D721Med (cell line): ENCODE data around the gene HEXIM2.

Experiments
- DNase-seq: peaks from one replicate; pipeline ENCODE4 v3.0.0; 2011; ENCODE audit warnings: low spot score; ENCODE audit not compliant: insufficient read length
- FAIRE-seq: peaks from 2 replicates; lab custom pipeline; 2011; peaks lifted over from hg19 to GRCh38; lab: Jason Lieb, UNC
- CTCF ChIP-seq: IDR thresholded peaks from 2 replicates; pipeline ENCODE4 v1.5.1; 2012; ENCODE audit warnings: mild to moderate bottlenecking, control low read depth; ENCODE audit not compliant: insufficient read depth; ENCODE audit errors: missing control alignments

Gene HEXIM2

DNA sequence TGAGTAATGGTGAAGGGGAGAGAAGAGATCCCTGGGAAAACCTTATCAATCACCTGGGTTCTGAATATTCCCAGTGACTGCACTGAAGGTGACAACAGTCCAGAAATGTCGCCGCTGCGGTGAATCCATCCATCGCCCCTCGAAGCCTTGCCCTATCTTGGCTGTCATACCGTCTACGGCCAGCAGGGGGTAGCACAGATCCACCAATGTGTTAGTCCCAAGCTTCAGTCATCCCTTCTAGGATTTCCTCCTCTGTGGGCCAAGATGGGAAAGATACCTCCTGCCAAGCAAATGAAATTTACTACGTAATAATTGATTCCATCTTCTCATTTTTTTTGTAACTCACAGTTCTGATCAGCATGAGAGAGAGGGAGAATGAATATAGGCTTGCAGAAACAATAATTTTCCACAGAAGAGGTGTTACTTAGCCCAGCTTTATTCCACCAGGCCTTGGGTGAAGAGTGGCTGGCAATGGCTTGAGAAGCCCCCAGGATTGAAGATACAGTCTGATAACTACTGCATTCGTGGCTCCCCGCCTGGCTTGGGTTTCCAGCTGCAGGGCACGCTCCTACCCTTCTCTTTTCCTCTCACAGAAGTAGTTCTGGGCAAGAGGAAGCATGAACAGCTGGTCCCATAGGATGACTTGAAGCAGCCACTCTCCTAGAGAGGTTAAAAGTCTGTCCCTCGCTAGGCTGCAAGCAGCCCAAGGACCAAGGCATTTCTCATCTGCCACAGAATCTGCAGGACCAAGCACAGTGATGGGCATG lies 57.4 kb downstream of the HEXIM2 start:
- DNase-seq (peak; percentile 57), FAIRE-seq (peak; percentile 94)
- peak; percentile 100 for TF ChIP-seq CTCF
